H1 (cell line): ENCODE measurements around the gene INPP5A. TPM values are rescaled to one million over a fixed set of nuclear protein-coding genes. Genes with fewer than 3 reads are reported as not detected.

Experiments
- ATF2 ChIP-seq: IDR thresholded peaks from 2 replicates; pipeline ENCODE4 v1.6.1; 2012; ENCODE audit warnings: low read length, inconsistent platforms
- KDM5A ChIP-seq: fragments of 200-600 bp; IDR thresholded peaks from 2 replicates; pipeline ENCODE4 v1.7.1; 2012; ENCODE audit warnings: mild to moderate bottlenecking, low read length, inconsistent platforms, mixed read lengths
- PHF8 ChIP-seq: fragments of 200-600 bp; sonication (generic); conservative IDR thresholded peaks from 2 replicates; pipeline ENCODE4 v1.7.1; 2012; ENCODE audit warnings: low read depth, mild to moderate bottlenecking, inconsistent platforms, low read length, moderate library complexity
- polyA plus RNA-seq, 7 experiments: library from polyadenylated mRNA; depleted of rRNA in 3 of 7; stranded (reverse) in 5 of 7; unstranded in 2 of 7; fragments of >200 nt in 5 of 7; fragments of 200-250 nt in 2 of 7; gene quantifications; 1 replicate in 5 of 7; 2 replicates in 1 of 7; 4 replicates in 1 of 7; pipeline versions ENCODE4 v1.2.1 to v1.2.3, GENCODE V29; 2011 to 2013; ENCODE audit warnings: missing spikeins in 2 of 7, mixed read lengths in 2 of 7
- total RNA-seq: library from RNA; stranded (reverse); fragmentation: NEBNext Ultra II Directional; extraction: Animal tissue kit (Norgen Biotek cat#: 25700); gene quantifications from 2 replicates; pipeline ENCODE4 v1.2.1, GENCODE V29; 2021

The INPP5A gene
- total and polyA plus RNA-seq, 2 of the 8 experiments (the other 6 are each of a cell fraction or from before 2014, with no cell fraction given), result 19.7 to 27.5 TPM

DNA sequence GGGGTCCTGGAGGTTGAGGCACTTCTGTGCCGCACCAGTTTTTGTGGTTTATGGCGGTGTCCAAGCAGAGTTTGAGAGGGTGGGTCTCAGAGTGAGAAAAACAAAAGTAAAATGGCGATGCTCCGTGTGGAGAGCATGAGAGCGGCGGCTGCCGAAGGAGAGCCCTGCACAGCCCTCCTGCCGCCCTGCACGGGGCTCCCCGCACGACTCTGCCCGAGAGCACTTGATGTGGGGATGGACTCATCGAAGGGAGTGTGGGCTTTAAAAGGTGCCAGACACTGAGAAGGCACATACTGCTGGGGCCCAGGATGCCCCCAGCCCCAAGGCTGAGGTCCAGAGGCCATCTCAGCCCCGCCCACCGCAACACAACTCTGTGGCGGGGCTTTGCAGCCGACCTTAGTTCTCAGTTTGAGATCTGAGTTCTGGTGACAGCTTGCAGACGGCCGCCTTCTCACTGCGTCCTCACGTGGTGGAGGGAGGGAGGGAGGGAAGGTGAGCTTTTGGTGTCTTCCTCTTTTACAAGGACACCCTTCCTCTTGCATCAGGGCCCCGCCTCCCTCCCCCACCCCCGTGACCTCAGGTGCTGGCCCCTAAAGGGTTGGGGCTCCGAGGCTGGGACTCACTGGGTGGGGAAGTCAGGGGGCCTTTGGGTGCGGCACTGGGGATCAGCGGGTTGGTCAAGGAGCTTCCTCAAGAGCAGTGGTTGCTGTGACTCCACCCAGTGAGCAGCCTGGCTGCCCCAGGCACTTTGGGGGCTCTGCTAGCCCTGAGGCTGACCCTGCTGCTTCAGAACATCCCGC, 179.3 kb downstream of the INPP5A start (continued):
- TF ChIP-seq PHF8 (no peak), ATF2 (no peak), KDM5A (no peak)
